Body of pancreas (tissue), 4 donors: ENCODE measurements around the gene ANO10. TPM values are rescaled to one million over a fixed set of nuclear protein-coding genes. Genes with fewer than 3 reads are reported as not detected.
"Not testable (repeated sequence)": the region's sequence is repeated elsewhere in the genome, so short reads cannot be mapped to it uniquely, and the experiment has no call there.

ENCODE experiments used
- ATAC-seq: fragments of 150-250 bp; one replicate; pipeline ENCODE4 v1.9.1; 2016
- DNase-seq, 4 donors: peaks; one replicate each; pipeline ENCODE4 v3.0.0-alpha.2; 2019
- H3K27ac ChIP-seq, 4 donors: fragments of 200-600 bp; sonication (generic); 1 replicate in 3 of 4; 2 replicates in 1 of 4; pipeline versions ENCODE4 v1.5.1 to v1.6.1; 2016 to 2019; ENCODE audit warnings: mild to moderate bottlenecking in 1 of 4, mixed read lengths in 1 of 4, moderate library complexity in 1 of 4
- H3K27me3 ChIP-seq, 2 donors: fragments of 200-600 bp; sonication (generic); one replicate each; pipeline ENCODE4 v1.6.0; 2016; ENCODE audit warnings: mild to moderate bottlenecking in 1 of 2
- H3K36me3 ChIP-seq, 2 donors: fragments of 200-600 bp; sonication (generic); replicated peaks in 1 of 2; 2 replicates each; pipeline ENCODE4 v1.5.1; 2016; ENCODE audit warnings: low read depth in 2 of 2; ENCODE audit not compliant: insufficient read depth in 1 of 2
- H3K4me1 ChIP-seq: fragments of 200-600 bp; sonication (generic); one replicate; pipeline ENCODE4 v1.6.0; 2016
- H3K4me3 ChIP-seq, 2 donors: fragments of 200-600 bp; sonication (generic); 1 replicate in 1 of 2; 2 replicates in 1 of 2; pipeline ENCODE4 v1.5.1; 2016 to 2019
- H3K9me3 ChIP-seq, 3 donors: fragments of 200-600 bp; sonication (generic); 1 replicate in 2 of 3; 2 replicates in 1 of 3; pipeline ENCODE4 v1.5.1; 2016
- CTCF ChIP-seq, 7 experiments: fragments of 450-650 bp in 4 of 7; fragments of 200-600 bp in 3 of 7; sonication (generic) in 3 of 7; IDR thresholded peaks; one replicate each; pipeline ENCODE4 v1.5.1; 2016 to 2019; ENCODE audit warnings: antibody characterized with exemption in 7 of 7
- POLR2A ChIP-seq, 3 donors: fragments of 450-650 bp; IDR thresholded peaks; one replicate each; pipeline ENCODE4 v1.6.1; 2016; ENCODE audit warnings: antibody characterized with exemption in 3 of 3, mild to moderate bottlenecking in 2 of 3
- WGBS, 2 donors: methylation state at CpG; one replicate each; pipeline ENCODE4 v1.1.5; 2017; 5-methylcytosine and 5-hydroxymethylcytosine counted together
- intact Hi-C: fragments of 100-400 bp; cut with DNase I; formaldehyde crosslinking; loops from one replicate; pipeline ENCODE4 v1.15.1; 2023
- total RNA-seq, 2 donors: library from RNA; depleted of rRNA; stranded (reverse); fragments of >200 nt; gene quantifications; one replicate each; pipeline ENCODE4 v1.1.0, GENCODE V29; 2016

Gene ANO10
- total RNA-seq, 2 donors from 2014 or later = 14.3 to 16.2 TPM

DNA sequence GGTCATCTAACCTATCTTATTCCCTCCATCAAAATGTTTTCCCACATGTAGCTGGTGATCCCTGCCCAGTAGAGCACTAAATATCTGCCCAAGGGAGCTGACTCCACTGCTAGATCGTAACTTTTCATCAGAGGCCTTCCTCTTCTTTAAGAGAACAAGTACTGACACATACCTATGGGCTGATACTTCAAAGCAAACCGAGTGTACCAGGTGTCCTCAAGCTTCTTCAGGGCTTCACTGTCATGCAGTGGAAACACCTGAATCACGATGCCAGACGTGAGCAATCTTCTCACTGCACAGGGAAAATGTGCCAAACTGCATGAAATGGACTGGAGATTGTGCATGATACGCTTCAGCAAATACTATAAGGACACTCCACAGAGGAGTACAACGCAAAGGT, 41.6 kb downstream of the ANO10 start:
- no peak for DNase-seq
- Histone ChIP-seq H3K4me1 (no peaks in the 10 kb centered on the region), H3K36me3 (no peaks in the 10 kb centered on the region), H3K27me3 (no peaks in the 10 kb centered on the region), H3K4me3 (no peak overlapping the region), H3K27ac (no peak overlapping the region), H3K9me3 (no peaks in the 10 kb centered on the region)
- WGBS, 2 donors = 84 to 85% methylated on average over 6 of the region's 6 CpGs
- no peak for ATAC-seq
- TF ChIP-seq CTCF (IDR thresholded peaks at IDR 0.05) = no peak
- no peak for TF ChIP-seq POLR2A (IDR thresholded peaks at IDR 0.05)
- intact Hi-C loops = no loop called here

- intact Hi-C loops = no loop called here
- WGBS, 2 donors = 80% methylated on average over 2 of the region's 2 CpGs
- Histone ChIP-seq H3K36me3 (no peaks in the 10 kb centered on the region), H3K27ac (no peak overlapping the region), H3K4me1 (no peaks in the 10 kb centered on the region), H3K27me3 (no peaks in the 10 kb centered on the region), H3K4me3 (no peak overlapping the region), H3K9me3 (no peaks in the 10 kb centered on the region)
- no peak for TF ChIP-seq CTCF (IDR thresholded peaks at IDR 0.05)
- no peak for TF ChIP-seq POLR2A (IDR thresholded peaks at IDR 0.05)
- DNase-seq (no peak), ATAC-seq (no peak)
Observed at GRCh38 chr3:43573576-43573975, 48.2 kb downstream of the ANO10 start.

DNA sequence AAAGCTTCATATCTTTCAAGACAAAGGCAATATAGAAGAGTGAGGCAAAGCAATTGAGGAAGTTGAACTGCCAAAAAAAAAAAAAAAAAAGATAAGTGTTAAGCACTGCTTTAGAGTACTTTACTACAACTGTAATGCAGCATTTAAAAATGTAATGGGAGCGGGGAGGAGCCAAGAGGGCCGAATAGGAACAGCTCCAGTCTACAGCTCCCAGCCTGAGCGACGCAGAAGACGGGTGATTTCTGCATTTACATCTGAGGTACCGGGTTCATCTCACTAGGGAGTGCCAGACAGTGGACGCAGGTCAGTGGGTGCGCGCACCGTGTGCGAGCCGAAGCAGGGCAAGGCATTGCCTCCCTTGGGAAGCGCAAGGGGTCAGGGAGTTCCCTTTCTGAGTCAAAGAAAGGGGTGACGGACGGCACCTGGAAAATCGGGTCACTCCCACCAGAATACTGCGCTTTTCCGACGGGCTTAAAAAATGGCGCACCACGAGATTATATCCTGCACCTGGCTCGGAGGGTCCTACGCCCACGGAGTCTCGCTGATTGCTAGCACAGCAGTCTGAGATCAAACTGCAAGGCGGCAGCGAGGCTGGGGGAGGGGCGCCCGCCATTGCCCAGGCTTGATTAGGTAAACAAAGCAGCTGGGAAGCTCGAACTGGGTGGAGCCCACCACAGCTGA, 56.0 kb downstream of the ANO10 start:
- DNase-seq, H3K9me3 ChIP-seq, H3K36me3 ChIP-seq, H3K27me3 ChIP-seq, H3K4me1 ChIP-seq, intact Hi-C loops, H3K4me3 ChIP-seq, H3K27ac ChIP-seq, ATAC-seq: not testable (repeated sequence)
- WGBS, 2 donors = 93 to 96% methylated on average over 19 to 23 of the region's 30 CpGs

- intact Hi-C loops = no loop called here
- DNase-seq (no peak), ATAC-seq (no peak)
- H3K4me3 ChIP-seq = no peak overlapping the region
- no peaks in the 10 kb centered on the region for H3K27me3 ChIP-seq
- no peaks in the 10 kb centered on the region for H3K9me3 ChIP-seq
- H3K27ac ChIP-seq = no peak overlapping the region
- no peaks in the 10 kb centered on the region for H3K36me3 ChIP-seq
- no peaks in the 10 kb centered on the region for H3K4me1 ChIP-seq
- no peak for TF ChIP-seq CTCF (IDR thresholded peaks at IDR 0.05)
- no peak for TF ChIP-seq POLR2A (IDR thresholded peaks at IDR 0.05)
Observed at GRCh38 chr3:43559961-43560360, 61.9 kb downstream of the ANO10 start.

GRCh38 chr3:43558171-43558570, 63.6 kb downstream of the ANO10 start:
- Histone ChIP-seq H3K9me3 (no peaks in the 10 kb centered on the region), H3K36me3 (no peaks in the 10 kb centered on the region), H3K4me1 (no peaks in the 10 kb centered on the region), H3K27me3 (no peaks in the 10 kb centered on the region), H3K4me3 (no peak overlapping the region), H3K27ac (no peak overlapping the region)
- TF ChIP-seq CTCF (IDR thresholded peaks at IDR 0.05) = no peak
- no peak for TF ChIP-seq POLR2A (IDR thresholded peaks at IDR 0.05)
- 50 to 70% methylated on average over 1 of the region's 1 CpG for WGBS, 2 donors
- ATAC-seq = no peak
- intact Hi-C loops = no loop called here
- DNase-seq = no peak
